ENCODE data around the gene TMBIM1.

The TMBIM1 gene

DNA sequence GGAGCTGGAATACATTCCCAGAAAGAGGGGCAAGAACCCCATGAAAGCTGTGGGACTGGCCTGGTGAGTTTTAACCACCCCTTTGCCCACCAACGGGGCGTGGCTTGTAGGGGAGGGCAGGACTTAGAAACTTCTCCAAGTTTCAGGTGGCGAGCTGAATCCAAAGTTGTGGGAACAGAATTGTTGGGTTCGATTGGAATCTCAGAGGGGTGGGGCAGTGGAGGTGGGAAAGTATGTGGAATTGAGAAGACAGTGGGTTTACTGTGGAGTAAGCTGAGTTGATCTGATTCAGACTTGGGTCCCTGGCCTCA is 20.9 kb downstream of the TMBIM1 start:
- peaks cover 7% of the 10 kb centered on the region for H3K79me1 ChIP-seq (ENCODE audit: low read length)
- peak overlapping the region; percentile 88 for H3K9ac ChIP-seq (ENCODE audit: low read length)
- peaks cover 5% of the 10 kb centered on the region for H3K36me3 ChIP-seq (ENCODE audit: control insufficient read depth, insufficient read depth, low read length)
- no peak overlapping the region for H4K5ac ChIP-seq (ENCODE audit: low read length)
- H3K4me2 ChIP-seq (ENCODE audit: low read length), result no peak overlapping the region
- no peak overlapping the region for H2BK120ac ChIP-seq (ENCODE audit: low read depth, low read length)
- no peak overlapping the region for H2BK5ac ChIP-seq (ENCODE audit: low read length)
- H2AK5ac ChIP-seq (ENCODE audit: low read length), result no peak overlapping the region
- no peaks in the 10 kb centered on the region for H3K27me3 ChIP-seq (ENCODE audit: insufficient read depth, low read length, poor library complexity)
- no peak for DNase-seq
- no peak overlapping the region for H3K27ac ChIP-seq (ENCODE audit: low read depth, low read length)
- H3K18ac ChIP-seq (ENCODE audit: low read length), result no peak overlapping the region
- no peak overlapping the region for H4K8ac ChIP-seq (ENCODE audit: low read depth, low read length)
- no peak overlapping the region for H2BK15ac ChIP-seq (replicated peaks; ENCODE audit: low read depth)
- no CpG with 5 or more reads among the region's 4 CpGs for WGBS (ENCODE audit: extremely low coverage, insufficient coverage, low lambda C conversion rate)
- H3K23ac ChIP-seq (ENCODE audit: low read length), result no peak overlapping the region
- H3K79me2 ChIP-seq (ENCODE audit: control insufficient read depth, insufficient read depth, low read length), result peaks cover 9% of the 10 kb centered on the region
- H3K4ac ChIP-seq (ENCODE audit: low read depth, low read length), result no peak overlapping the region
- no peak overlapping the region for H3K56ac ChIP-seq (ENCODE audit: low read length)
- no peaks in the 10 kb centered on the region for H3K4me1 ChIP-seq (ENCODE audit: control insufficient read depth, low read depth, low read length)
- H3K4me3 ChIP-seq (ENCODE audit: low read length), result no peak overlapping the region

DNA sequence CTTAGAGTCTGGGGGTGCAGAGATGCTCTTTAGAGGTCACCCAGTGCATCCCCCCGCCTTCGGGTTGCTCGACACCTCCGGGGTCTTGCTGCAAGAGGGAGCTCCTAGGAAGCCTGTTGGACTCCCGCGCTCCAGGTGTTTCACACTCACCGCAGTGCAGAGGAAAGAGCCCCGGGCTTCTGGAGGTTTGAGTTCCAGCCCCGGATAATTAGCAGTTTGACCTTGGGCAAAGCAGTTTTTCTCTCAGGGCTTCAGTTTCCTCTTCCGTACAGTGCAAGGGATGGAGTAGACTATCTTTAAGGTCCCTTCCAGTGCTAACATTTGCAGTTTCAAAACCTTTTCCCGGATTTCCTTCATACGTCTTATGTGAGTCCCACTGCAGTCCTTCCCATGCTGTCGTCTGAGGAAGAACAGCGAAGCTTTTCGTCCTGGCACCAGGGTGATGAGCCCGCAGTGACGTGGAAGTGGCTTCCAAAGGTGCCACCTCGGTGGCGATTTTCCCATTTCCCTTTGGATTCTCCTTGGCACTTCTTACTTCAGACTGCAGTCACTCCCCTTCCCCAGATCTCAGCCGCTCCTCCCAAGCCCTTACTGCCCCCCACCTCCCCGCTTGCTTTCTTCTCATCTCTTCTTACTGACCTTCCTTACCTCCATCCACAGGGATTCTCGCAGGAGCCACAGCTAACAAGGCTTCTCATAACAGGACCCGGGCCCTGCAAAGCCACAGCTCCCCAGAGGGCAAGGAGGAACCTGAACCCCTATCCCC is 21.4 kb downstream of the TMBIM1 start:
- Histone ChIP-seq H3K4me3 (ENCODE audit: low read length) (peak overlapping the region; percentile 98), H2BK5ac (ENCODE audit: low read length) (no peak overlapping the region), H3K56ac (ENCODE audit: low read length) (peak overlapping the region; percentile 90), H3K36me3 (ENCODE audit: control insufficient read depth, insufficient read depth, low read length) (peaks cover 6% of the 10 kb centered on the region), H3K27ac (ENCODE audit: low read depth, low read length) (no peak overlapping the region), H3K27me3 (ENCODE audit: insufficient read depth, low read length, poor library complexity) (no peaks in the 10 kb centered on the region), H3K4ac (ENCODE audit: low read depth, low read length) (no peak overlapping the region), H4K8ac (ENCODE audit: low read depth, low read length) (no peak overlapping the region), H3K4me2 (ENCODE audit: low read length) (peak overlapping the region; percentile 51), H2AK5ac (ENCODE audit: low read length) (no peak overlapping the region), H2BK120ac (ENCODE audit: low read depth, low read length) (no peak overlapping the region), H3K4me1 (ENCODE audit: control insufficient read depth, low read depth, low read length) (no peaks in the 10 kb centered on the region), H3K79me1 (ENCODE audit: low read length) (peaks cover 7% of the 10 kb centered on the region), H3K79me2 (ENCODE audit: control insufficient read depth, insufficient read depth, low read length) (peaks cover 9% of the 10 kb centered on the region), H2BK15ac (replicated peaks; ENCODE audit: low read depth) (no peak overlapping the region), H3K9ac (ENCODE audit: low read length) (peak overlapping the region; percentile 88), H3K18ac (ENCODE audit: low read length) (no peak overlapping the region), H3K23ac (ENCODE audit: low read length) (no peak overlapping the region), H4K5ac (ENCODE audit: low read length) (no peak overlapping the region)
- peak; percentile 37 for DNase-seq
- no CpG with 5 or more reads among the region's 23 CpGs for WGBS (ENCODE audit: extremely low coverage, insufficient coverage, low lambda C conversion rate)

GRCh38 chr2:218269900-218270720 is 22.2 kb downstream of the TMBIM1 start, which contains the start of the genes AAMP and PNKD:
Gene AAMP, minus strand, starts transcription at chr2:218270137. Its CDS starts 51 bp downstream, at chr2:218270086.
Gene PNKD, plus strand, starts transcription at chr2:218270519. Its CDS starts 17 bp downstream, at chr2:218270536.
- H3K9ac ChIP-seq (ENCODE audit: low read length), result peak within 1 kb of the TSS; percentile 98
- no peak within 1 kb of the TSS for H4K5ac ChIP-seq (ENCODE audit: low read length)
- no peak within 1 kb of the TSS for H3K18ac ChIP-seq (ENCODE audit: low read length)
- H2BK15ac ChIP-seq (replicated peaks; ENCODE audit: low read depth), result no peak within 1 kb of the TSS
- H3K36me3 ChIP-seq (ENCODE audit: control insufficient read depth, insufficient read depth, low read length), result peaks cover 3% of the 10 kb centered on the region
- H3K79me1 ChIP-seq (ENCODE audit: low read length), result peaks cover 7% of the 10 kb centered on the region
- H3K4me1 ChIP-seq (ENCODE audit: control insufficient read depth, low read depth, low read length), result no peaks in the 10 kb centered on the region
- no peak within 1 kb of the TSS for H3K27ac ChIP-seq (ENCODE audit: low read depth, low read length)
- H4K8ac ChIP-seq (ENCODE audit: low read depth, low read length), result no peak within 1 kb of the TSS
- H3K79me2 ChIP-seq (ENCODE audit: control insufficient read depth, insufficient read depth, low read length), result peaks cover 9% of the 10 kb centered on the region
- no peaks in the 10 kb centered on the region for H3K27me3 ChIP-seq (ENCODE audit: insufficient read depth, low read length, poor library complexity)
- peak; percentile 100 for DNase-seq
- no CpG with 5 or more reads among the region's 64 CpGs for WGBS (ENCODE audit: extremely low coverage, insufficient coverage, low lambda C conversion rate)
- no peak within 1 kb of the TSS for H2AK5ac ChIP-seq (ENCODE audit: low read length)
- H2BK5ac ChIP-seq (ENCODE audit: low read length), result peak within 1 kb of the TSS; percentile 25
- H3K4me2 ChIP-seq (ENCODE audit: low read length), result peak within 1 kb of the TSS; percentile 80
- peak within 1 kb of the TSS; percentile 2 for H3K23ac ChIP-seq (ENCODE audit: low read length)
- H3K4me3 ChIP-seq (ENCODE audit: low read length), result peak within 1 kb of the TSS; percentile 98
- no peak within 1 kb of the TSS for H2BK120ac ChIP-seq (ENCODE audit: low read depth, low read length)
- peak within 1 kb of the TSS; percentile 98 for H3K56ac ChIP-seq (ENCODE audit: low read length)
- H3K4ac ChIP-seq (ENCODE audit: low read depth, low read length), result no peak within 1 kb of the TSS

DNA sequence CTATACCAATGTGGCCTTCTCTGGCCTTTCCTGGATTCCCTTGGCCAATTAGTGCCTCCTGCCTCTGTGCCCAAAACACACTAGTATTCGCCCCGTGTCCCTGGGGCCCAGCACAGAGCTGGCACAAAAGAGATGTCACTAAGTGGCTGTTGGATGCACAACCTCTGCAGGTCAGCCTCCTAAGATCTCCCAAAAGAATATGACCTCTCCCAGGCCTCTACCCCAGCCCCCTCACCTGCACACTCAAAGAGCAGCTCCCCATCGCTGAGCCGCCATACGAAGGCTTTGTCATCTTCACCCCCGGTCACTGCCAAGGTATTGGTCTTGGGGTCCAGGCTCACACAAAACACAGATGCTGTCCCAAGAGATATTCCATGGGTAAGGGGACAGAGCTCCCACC is 25.0 kb downstream of the TMBIM1 start:
- H3K18ac ChIP-seq (ENCODE audit: low read length), result no peak overlapping the region
- no CpG with 5 or more reads among the region's 6 CpGs for WGBS (ENCODE audit: extremely low coverage, insufficient coverage, low lambda C conversion rate)
- H2BK5ac ChIP-seq (ENCODE audit: low read length), result no peak overlapping the region
- DNase-seq, result no peak
- H3K4me1 ChIP-seq (ENCODE audit: control insufficient read depth, low read depth, low read length), result no peaks in the 10 kb centered on the region
- H3K23ac ChIP-seq (ENCODE audit: low read length), result no peak overlapping the region
- no peak overlapping the region for H4K5ac ChIP-seq (ENCODE audit: low read length)
- H3K9ac ChIP-seq (ENCODE audit: low read length), result no peak overlapping the region
- no peak overlapping the region for H2BK15ac ChIP-seq (replicated peaks; ENCODE audit: low read depth)
- no peaks in the 10 kb centered on the region for H3K27me3 ChIP-seq (ENCODE audit: insufficient read depth, low read length, poor library complexity)
- no peak overlapping the region for H3K4me2 ChIP-seq (ENCODE audit: low read length)
- H3K4ac ChIP-seq (ENCODE audit: low read depth, low read length), result no peak overlapping the region
- H3K4me3 ChIP-seq (ENCODE audit: low read length), result no peak overlapping the region
- H3K56ac ChIP-seq (ENCODE audit: low read length), result no peak overlapping the region
- H3K79me1 ChIP-seq (ENCODE audit: low read length), result peaks cover 7% of the 10 kb centered on the region
- H3K79me2 ChIP-seq (ENCODE audit: control insufficient read depth, insufficient read depth, low read length), result peaks cover 9% of the 10 kb centered on the region
- peaks cover 3% of the 10 kb centered on the region for H3K36me3 ChIP-seq (ENCODE audit: control insufficient read depth, insufficient read depth, low read length)
- H3K27ac ChIP-seq (ENCODE audit: low read depth, low read length), result no peak overlapping the region
- H4K8ac ChIP-seq (ENCODE audit: low read depth, low read length), result no peak overlapping the region
- H2BK120ac ChIP-seq (ENCODE audit: low read depth, low read length), result no peak overlapping the region
- no peak overlapping the region for H2AK5ac ChIP-seq (ENCODE audit: low read length)

DNA sequence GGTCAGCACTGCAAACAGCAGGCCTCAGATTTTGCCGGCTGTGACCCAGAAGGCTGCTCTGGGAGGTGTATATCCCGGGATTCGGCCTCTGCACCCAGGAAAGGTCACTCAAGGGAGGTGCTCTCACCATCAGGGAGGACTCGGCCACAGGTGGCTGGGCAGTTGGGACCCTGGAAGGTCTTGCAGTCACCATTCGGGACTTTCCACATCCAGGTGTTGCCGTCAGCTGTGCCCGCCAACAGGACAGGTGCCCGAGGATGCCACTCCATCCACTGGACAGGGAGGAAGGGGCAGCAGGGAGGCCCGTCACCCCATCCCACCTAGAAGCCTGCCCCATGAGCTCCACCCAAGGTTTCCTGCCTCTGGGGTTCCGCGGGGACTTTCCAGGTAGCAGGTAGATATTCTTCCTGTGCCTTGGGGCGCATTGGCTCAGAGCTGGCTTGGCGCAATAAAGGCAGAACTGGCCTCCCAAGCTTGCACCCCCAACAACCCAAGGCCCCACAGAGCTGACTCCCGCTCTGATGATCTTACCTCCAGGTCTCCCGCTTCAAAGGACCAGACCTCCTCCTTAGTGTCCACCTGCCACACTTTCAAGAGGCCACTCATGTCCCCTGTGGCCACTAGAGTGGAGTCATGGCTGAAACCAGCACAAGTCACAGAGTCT is 25.9 kb downstream of the TMBIM1 start:
- Histone ChIP-seq H3K27ac (ENCODE audit: low read depth, low read length) (no peak overlapping the region), H2AK5ac (ENCODE audit: low read length) (no peak overlapping the region), H3K4me3 (ENCODE audit: low read length) (no peak overlapping the region), H2BK5ac (ENCODE audit: low read length) (no peak overlapping the region), H3K4ac (ENCODE audit: low read depth, low read length) (no peak overlapping the region), H3K4me2 (ENCODE audit: low read length) (no peak overlapping the region), H3K18ac (ENCODE audit: low read length) (no peak overlapping the region), H3K79me2 (ENCODE audit: control insufficient read depth, insufficient read depth, low read length) (peaks cover 9% of the 10 kb centered on the region), H4K5ac (ENCODE audit: low read length) (no peak overlapping the region), H3K79me1 (ENCODE audit: low read length) (peaks cover 7% of the 10 kb centered on the region), H3K56ac (ENCODE audit: low read length) (no peak overlapping the region), H2BK120ac (ENCODE audit: low read depth, low read length) (no peak overlapping the region), H3K23ac (ENCODE audit: low read length) (no peak overlapping the region), H3K27me3 (ENCODE audit: insufficient read depth, low read length, poor library complexity) (no peaks in the 10 kb centered on the region), H3K9ac (ENCODE audit: low read length) (no peak overlapping the region), H4K8ac (ENCODE audit: low read depth, low read length) (no peak overlapping the region), H2BK15ac (replicated peaks; ENCODE audit: low read depth) (no peak overlapping the region), H3K36me3 (ENCODE audit: control insufficient read depth, insufficient read depth, low read length) (peaks cover 3% of the 10 kb centered on the region), H3K4me1 (ENCODE audit: control insufficient read depth, low read depth, low read length) (no peaks in the 10 kb centered on the region)
- DNase-seq, result no peak
- WGBS (ENCODE audit: extremely low coverage, insufficient coverage, low lambda C conversion rate), result no CpG with 5 or more reads among the region's 15 CpGs

Data from mesendoderm (in vitro differentiated cells).